Fibroblast of pulmonary artery (primary cell): ENCODE measurements around the gene WDFY1.

ENCODE experiments used
- DNase-seq: peaks from one replicate; pipeline ENCODE4 v3.0.0-alpha.2; 2010; ENCODE audit warnings: low read depth
- H3K4me3 ChIP-seq: replicated peaks from 2 replicates; pipeline ENCODE4 v1.5.1; 2011; ENCODE audit warnings: low read depth, mild to moderate bottlenecking, control low read depth, low read length, moderate library complexity
- TF ChIP-seq, protein P1 (sequence below): IDR thresholded peaks from 2 replicates; pipeline ENCODE4 v1.5.1; 2011; ENCODE audit warnings: mild to moderate bottlenecking, control low read depth, low read length, inconsistent platforms; ENCODE audit errors: missing control alignments

Gene WDFY1

DNA sequence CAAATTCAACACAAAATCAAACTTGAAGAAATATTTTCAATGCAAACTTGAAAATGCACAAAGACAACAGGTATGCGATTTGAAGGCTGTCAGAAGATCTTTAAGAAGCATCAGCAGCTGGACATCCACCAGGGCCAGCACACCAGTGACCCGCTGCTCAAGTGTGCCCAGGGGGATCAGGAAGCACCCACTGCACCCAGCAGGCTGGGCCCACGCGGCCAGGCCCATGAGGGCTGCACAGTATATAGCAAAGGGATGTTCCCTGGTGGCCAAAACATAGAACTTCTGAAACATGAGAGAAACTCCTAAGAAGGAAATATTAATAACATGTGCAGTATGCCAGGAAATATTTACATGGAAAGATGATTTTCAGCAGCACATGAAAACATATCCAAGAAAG is 25.0 kb downstream of the WDFY1 start:
- no peak for DNase-seq
- TF ChIP-seq, protein P1, sequence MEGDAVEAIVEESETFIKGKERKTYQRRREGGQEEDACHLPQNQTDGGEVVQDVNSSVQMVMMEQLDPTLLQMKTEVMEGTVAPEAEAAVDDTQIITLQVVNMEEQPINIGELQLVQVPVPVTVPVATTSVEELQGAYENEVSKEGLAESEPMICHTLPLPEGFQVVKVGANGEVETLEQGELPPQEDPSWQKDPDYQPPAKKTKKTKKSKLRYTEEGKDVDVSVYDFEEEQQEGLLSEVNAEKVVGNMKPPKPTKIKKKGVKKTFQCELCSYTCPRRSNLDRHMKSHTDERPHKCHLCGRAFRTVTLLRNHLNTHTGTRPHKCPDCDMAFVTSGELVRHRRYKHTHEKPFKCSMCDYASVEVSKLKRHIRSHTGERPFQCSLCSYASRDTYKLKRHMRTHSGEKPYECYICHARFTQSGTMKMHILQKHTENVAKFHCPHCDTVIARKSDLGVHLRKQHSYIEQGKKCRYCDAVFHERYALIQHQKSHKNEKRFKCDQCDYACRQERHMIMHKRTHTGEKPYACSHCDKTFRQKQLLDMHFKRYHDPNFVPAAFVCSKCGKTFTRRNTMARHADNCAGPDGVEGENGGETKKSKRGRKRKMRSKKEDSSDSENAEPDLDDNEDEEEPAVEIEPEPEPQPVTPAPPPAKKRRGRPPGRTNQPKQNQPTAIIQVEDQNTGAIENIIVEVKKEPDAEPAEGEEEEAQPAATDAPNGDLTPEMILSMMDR: no peak
- H3K4me3 ChIP-seq: no peak overlapping the region

DNA sequence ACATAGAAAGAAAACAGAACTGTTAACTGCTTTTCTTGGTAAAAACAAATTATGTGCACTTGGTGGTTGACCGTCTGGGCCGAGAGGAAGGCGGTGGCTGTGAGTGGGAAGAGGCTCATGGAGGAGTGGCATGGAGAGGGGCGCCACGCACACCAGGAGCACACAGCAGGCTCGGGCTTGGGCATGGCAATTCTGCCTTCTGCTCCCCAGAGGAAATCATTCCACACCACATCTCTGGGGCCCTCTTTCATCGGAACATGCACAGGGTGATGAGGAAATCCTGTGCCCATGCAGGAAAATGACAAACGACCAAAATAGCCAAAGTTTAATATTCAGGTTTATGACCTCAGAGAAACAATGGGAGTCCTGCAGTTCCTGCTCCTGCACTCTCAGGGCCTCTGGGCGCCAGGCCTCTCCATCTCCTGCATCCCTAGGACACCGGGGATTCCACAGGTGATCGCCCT is 26.4 kb downstream of the WDFY1 start:
- no peak for DNase-seq
- H3K4me3 ChIP-seq: no peak overlapping the region
- TF ChIP-seq, protein P1: no peak

DNA sequence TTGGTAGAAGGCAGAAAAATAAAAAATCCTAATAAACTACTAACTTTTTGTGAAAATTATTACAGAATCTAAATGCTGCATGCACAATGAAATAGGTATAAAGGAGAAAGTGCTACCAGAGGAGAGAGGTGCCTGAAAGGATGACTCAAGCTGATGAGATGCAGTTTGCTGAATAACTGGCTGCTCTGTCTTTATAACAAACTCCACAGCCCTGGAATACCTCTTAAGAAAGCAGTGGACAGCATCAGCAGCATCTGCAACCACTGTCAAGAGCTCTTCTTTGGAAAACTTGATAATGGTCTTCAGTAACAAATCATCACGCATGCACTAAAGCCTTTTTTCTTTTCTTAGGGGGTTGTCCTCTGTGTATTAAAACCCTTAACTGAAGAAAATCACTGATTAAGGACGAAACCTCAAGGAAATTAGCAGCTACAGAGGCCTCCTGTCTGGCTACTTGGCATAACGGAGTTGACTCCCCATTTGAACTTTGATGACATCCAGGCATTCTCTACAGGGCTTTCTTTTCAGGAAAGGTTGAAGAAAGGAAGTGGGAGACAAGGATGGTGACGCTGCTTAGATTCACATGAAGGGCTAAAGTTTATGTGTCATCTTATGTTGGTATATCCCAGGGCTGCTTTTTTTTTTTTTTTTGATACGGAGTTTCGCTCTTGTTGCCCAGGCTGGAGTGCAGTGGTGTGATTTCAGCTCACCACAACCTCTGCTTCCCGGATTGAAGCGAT is 28.8 kb downstream of the WDFY1 start:
- DNase-seq: no peak
- TF ChIP-seq, protein P1: no peak
- no peak overlapping the region for H3K4me3 ChIP-seq

DNA sequence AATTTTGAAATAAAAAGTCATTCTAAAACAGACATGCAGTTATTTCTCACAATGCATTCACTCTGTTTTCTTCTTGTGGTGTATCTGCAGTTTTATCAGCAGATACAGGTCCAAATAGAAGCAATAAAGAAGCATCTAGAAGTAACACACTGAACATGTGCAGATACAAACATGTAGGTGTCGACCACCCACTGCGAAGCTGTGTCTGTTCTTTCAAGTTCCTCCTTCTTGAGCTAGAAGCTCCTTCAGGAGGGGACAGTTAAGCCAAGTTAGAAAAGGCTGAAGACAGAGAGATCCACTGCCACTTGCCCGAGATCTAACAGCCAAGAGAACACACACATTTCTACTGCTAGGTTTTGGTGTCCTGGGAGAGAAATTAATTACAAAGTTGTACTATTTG is 30.1 kb downstream of the WDFY1 start:
- no peak overlapping the region for H3K4me3 ChIP-seq
- DNase-seq: no peak
- TF ChIP-seq, protein P1: no peak

DNA sequence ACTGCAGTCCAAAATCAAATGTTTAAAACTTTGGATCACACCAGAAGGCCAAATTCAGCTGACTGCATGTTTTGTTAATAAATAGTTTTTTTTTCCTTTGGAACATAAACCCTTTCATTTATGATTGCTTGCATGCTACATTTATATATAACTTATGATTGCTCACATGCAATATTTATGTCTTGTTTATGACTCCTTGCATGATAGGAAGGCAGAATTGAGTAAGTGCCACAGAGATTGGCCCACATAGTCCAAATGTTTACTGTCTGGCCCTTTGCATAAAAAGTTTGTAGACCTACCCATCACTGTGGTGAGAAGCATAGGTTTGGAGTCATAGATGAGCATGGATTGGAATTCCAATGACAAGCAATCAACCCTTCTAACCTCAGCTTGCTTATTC is 30.8 kb downstream of the WDFY1 start:
- TF ChIP-seq, protein P1: no peak
- H3K4me3 ChIP-seq: no peak overlapping the region
- DNase-seq: no peak

DNA sequence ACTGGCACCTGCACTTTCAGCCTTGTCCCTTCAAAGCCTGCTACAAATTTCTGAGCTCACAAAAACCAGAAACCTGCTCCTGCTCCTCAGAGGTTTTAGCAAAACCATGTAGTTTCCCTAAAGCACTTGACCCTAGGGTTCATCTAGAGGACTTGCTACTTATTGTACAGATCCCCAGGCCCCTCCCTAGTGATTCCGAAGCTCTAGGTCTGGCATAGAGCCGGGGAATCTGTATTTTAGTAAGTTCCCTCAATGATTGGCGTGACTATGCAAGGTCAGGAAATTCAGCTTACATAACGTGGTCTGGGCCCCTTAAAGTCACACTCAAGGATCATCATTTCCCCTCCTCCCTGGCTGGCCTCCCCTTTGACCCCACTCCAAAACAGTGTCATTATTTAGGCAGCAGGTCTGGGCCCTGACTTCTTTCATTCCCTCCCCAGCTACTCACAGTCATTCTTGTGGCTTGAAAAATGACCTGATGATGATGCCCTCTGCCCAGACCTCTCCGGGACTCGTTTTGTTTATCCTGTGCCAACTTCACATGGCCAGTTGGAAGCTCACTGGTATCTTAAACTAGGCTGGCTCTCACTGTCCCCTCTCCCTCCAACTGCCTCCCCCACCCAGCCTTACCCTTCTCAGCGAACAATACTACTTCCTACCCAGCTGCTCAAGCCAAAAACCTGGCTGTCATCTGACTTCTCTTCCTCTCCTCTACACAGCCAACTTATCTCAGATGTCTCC is 36.0 kb downstream of the WDFY1 start:
- TF ChIP-seq, protein P1: no peak
- no peak for DNase-seq
- no peak overlapping the region for H3K4me3 ChIP-seq
